GM23248 (cell line): Measurements from ENCODE around the gene FAF2.

Experiments
- EZH2 ChIP-seq: fragments of 200-600 bp; sonication (generic); IDR thresholded peaks from 2 replicates; pipeline ENCODE4 v1.6.1; 2018; ENCODE audit warnings: antibody characterized with exemption, mild to moderate bottlenecking; ENCODE audit not compliant: insufficient read depth, poor library complexity, severe bottlenecking
- EZH2phosphoT487 ChIP-seq: fragments of 200-600 bp; sonication (generic); IDR thresholded peaks from 2 replicates; pipeline ENCODE4 v1.6.1; 2018; ENCODE audit warnings: antibody characterized with exemption, moderate library complexity, mild to moderate bottlenecking, low read depth; ENCODE audit not compliant: insufficient read depth

GRCh38 chr5:176542596-176543427 is 94.6 kb downstream of the FAF2 start:
- TF ChIP-seq EZH2 (no peak), EZH2phosphoT487 (no peak)
